Measurements from ENCODE around the gene DPF3. TPM values are rescaled to one million over a fixed set of nuclear protein-coding genes. Genes with fewer than 3 reads are reported as not detected.
A peak's percentile ranks its signal among the peaks of the same experiment; 100 is the strongest.

Gene DPF3
- total RNA-seq, 5 donors from 2014 or later (not counting 1 experiment from before 2014, with no cell fraction given) = 0.33 to 0.86 (median 0.54) TPM

GRCh38 chr14:72715850-72716228 lies 178.1 kb downstream of the DPF3 start:
- Mint-ChIP-seq H3K27me3 (no peaks in the 10 kb centered on the region), H3K9me3 (no peaks in the 10 kb centered on the region), H3K36me3 (no peaks in the 10 kb centered on the region), H3K27ac (no peak overlapping the region), H3K4me1 (peaks cover 42 to 48% (median 44%) of the 10 kb centered on the region in 3 donors), H3K4me3 (peak overlapping the region in 1 of 3 donors; percentile 45)
- Histone ChIP-seq H3K36me3 (ENCODE audit: control insufficient read depth in 2 of 2, extremely low read depth in 1 of 2, insufficient read depth in 1 of 2, low read length in 1 of 2) (no peaks in the 10 kb centered on the region), H3K4me1 (ENCODE audit: control insufficient read depth in 1 of 2, extremely low read depth in 1 of 2, insufficient read depth in 2 of 2, low read length in 2 of 2) (peaks cover 26 to 35% of the 10 kb centered on the region in 2 experiments), H3K9me3 (no peaks in the 10 kb centered on the region), H3K4me3 (ENCODE audit: control insufficient read depth in 1 of 2, extremely low read depth in 1 of 2, low read length in 1 of 2) (no peak overlapping the region), H3K27me3 (replicated peaks in 1 of 2; ENCODE audit: control insufficient read depth in 2 of 2, extremely low read depth in 1 of 2, insufficient read depth in 2 of 2, low read length in 1 of 2) (peaks cover 0 to 4% of the 10 kb centered on the region in 2 experiments), H3K27ac (ENCODE audit: low read length) (no peak overlapping the region)
- 72% methylated on average over 5 of the region's 9 CpGs for WGBS (ENCODE audit: insufficient coverage)
- DNase-seq = no peak
- ChIA-PET POLR2A (no interaction called here), CTCF (no interaction called here)
- ATAC-seq (replicated peaks in 1 of 4) = no peak

DNA sequence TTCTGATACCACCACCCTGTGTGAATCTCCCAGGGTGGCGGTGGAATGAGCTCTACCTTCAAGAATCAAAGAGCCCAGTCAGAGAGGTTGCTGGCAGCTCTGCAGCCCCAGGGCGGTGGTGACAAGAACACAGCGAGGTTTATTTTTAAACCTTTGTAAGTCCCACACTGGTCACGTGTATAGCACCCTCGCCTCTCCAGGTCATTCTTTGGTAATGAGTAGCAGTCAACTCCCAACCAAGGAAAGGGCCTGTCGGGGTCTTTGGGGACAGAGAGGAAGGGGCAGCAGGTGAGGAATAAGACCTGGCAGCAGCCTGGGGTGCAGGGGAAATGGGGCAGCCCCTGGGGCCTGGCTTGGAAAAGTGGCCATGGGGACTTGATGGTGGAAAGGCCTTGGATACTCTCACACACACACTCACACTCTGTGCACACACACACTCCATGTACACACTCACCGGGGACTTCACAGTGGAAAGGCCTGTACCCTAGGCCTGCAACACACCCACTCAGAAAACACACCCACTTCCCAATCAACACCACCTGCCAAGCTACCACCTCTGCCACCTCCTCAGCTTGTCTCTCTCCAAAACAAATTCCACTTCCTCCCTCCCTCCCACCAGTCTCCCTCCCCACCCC lies 178.6 kb downstream of the DPF3 start:
- WGBS (ENCODE audit: insufficient coverage) = 54% methylated on average over 2 of the region's 7 CpGs
- H3K27ac ChIP-seq (ENCODE audit: low read length) = no peak overlapping the region

GRCh38 chr14:72714871-72715214 lies 179.1 kb downstream of the DPF3 start:
- H3K27ac ChIP-seq (ENCODE audit: low read length) = no peak overlapping the region
- Mint-ChIP-seq H3K4me1 (peaks cover 42 to 48% (median 44%) of the 10 kb centered on the region in 3 donors), H3K36me3 (no peaks in the 10 kb centered on the region), H3K27ac (peak overlapping the region in 1 of 2 donors; percentile 41), H3K9me3 (no peaks in the 10 kb centered on the region), H3K4me3 (peak overlapping the region in 1 of 3 donors; percentile 68), H3K27me3 (no peaks in the 10 kb centered on the region)
- H3K27me3 ChIP-seq (replicated peaks in 1 of 2; ENCODE audit: control insufficient read depth in 2 of 2, extremely low read depth in 1 of 2, insufficient read depth in 2 of 2, low read length in 1 of 2) = peaks cover 0 to 4% of the 10 kb centered on the region in 2 experiments
- no peaks in the 10 kb centered on the region for H3K9me3 ChIP-seq
- H3K4me3 ChIP-seq (ENCODE audit: control insufficient read depth in 1 of 2, extremely low read depth in 1 of 2, low read length in 1 of 2) = no peak overlapping the region
- no peak for DNase-seq
- no peaks in the 10 kb centered on the region for H3K36me3 ChIP-seq (ENCODE audit: control insufficient read depth in 2 of 2, extremely low read depth in 1 of 2, insufficient read depth in 1 of 2, low read length in 1 of 2)
- WGBS (ENCODE audit: insufficient coverage) = 78% methylated on average over 4 of the region's 8 CpGs
- ATAC-seq (replicated peaks in 1 of 4) = no peak
- ChIA-PET POLR2A (no interaction called here), CTCF (no interaction called here)
- H3K4me1 ChIP-seq (ENCODE audit: control insufficient read depth in 1 of 2, extremely low read depth in 1 of 2, insufficient read depth in 2 of 2, low read length in 2 of 2) = peaks cover 26 to 30% of the 10 kb centered on the region in 2 experiments

More for the DNA sequence above, 178.6 kb downstream of the DPF3 start:
- Mint-ChIP-seq H3K27ac (peak overlapping the region in 1 of 2 donors; percentile 41), H3K9me3 (no peaks in the 10 kb centered on the region), H3K36me3 (no peaks in the 10 kb centered on the region), H3K4me1 (peaks cover 42 to 48% (median 44%) of the 10 kb centered on the region in 3 donors), H3K27me3 (no peaks in the 10 kb centered on the region), H3K4me3 (peak overlapping the region in 1 of 3 donors; percentile 68)
- DNase-seq (no peak), ATAC-seq (replicated peaks in 1 of 4) (no peak)
- no peaks in the 10 kb centered on the region for H3K36me3 ChIP-seq (ENCODE audit: control insufficient read depth in 2 of 2, extremely low read depth in 1 of 2, insufficient read depth in 1 of 2, low read length in 1 of 2)
- no peak overlapping the region for H3K4me3 ChIP-seq (ENCODE audit: control insufficient read depth in 1 of 2, extremely low read depth in 1 of 2, low read length in 1 of 2)
- H3K27me3 ChIP-seq (replicated peaks in 1 of 2; ENCODE audit: control insufficient read depth in 2 of 2, extremely low read depth in 1 of 2, insufficient read depth in 2 of 2, low read length in 1 of 2) = peaks cover 0 to 4% of the 10 kb centered on the region in 2 experiments
- ChIA-PET CTCF (no interaction called here), POLR2A (no interaction called here)
- peaks cover 26 to 32% of the 10 kb centered on the region in 2 experiments for H3K4me1 ChIP-seq (ENCODE audit: control insufficient read depth in 1 of 2, extremely low read depth in 1 of 2, insufficient read depth in 2 of 2, low read length in 2 of 2)
- no peaks in the 10 kb centered on the region for H3K9me3 ChIP-seq

DNA sequence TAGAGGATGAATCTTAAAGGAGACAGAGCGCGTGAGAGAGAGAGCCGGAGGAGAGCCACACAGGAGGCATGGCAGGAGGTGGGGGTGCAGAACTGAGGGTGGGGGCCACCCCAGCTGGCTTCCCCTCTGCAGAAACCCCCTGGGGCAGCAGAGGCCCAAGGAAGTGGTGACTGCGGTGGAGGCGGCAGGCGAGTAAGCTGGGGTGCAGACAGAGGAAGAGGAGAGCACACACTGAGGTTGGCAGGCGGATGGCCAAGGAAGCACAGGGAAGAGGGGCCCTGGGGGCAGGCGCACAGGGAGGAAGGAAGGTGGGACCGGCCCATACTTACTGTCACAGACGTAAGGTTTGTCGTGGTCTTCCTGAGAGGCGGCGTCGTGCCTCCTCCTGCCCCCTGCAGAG lies 179.8 kb downstream of the DPF3 start:
- ATAC-seq (replicated peaks in 1 of 4) = peak; percentile 56 to 95 (median 66)
- Mint-ChIP-seq H3K4me3 (peak overlapping the region; percentile 4 to 68 (median 7)), H3K36me3 (no peaks in the 10 kb centered on the region), H3K27me3 (no peaks in the 10 kb centered on the region), H3K27ac (no peak overlapping the region), H3K4me1 (peaks cover 42 to 48% (median 44%) of the 10 kb centered on the region in 3 donors), H3K9me3 (no peaks in the 10 kb centered on the region)
- POLR2A ChIA-PET = no interaction called here
- no peaks in the 10 kb centered on the region for H3K9me3 ChIP-seq
- H3K36me3 ChIP-seq (ENCODE audit: control insufficient read depth in 2 of 2, extremely low read depth in 1 of 2, insufficient read depth in 1 of 2, low read length in 1 of 2) = no peaks in the 10 kb centered on the region
- WGBS (ENCODE audit: insufficient coverage) = 12% methylated on average over 11 of the region's 14 CpGs
- peak in 32 of 35 experiments; percentile 7 to 66 (median 44) for DNase-seq
- no peak overlapping the region for H3K27ac ChIP-seq (ENCODE audit: low read length)
- peaks cover 26 to 30% of the 10 kb centered on the region in 2 experiments for H3K4me1 ChIP-seq (ENCODE audit: control insufficient read depth in 1 of 2, extremely low read depth in 1 of 2, insufficient read depth in 2 of 2, low read length in 2 of 2)
- H3K4me3 ChIP-seq (ENCODE audit: control insufficient read depth in 1 of 2, extremely low read depth in 1 of 2, low read length in 1 of 2) = peak overlapping the region in 1 of 2 donors; percentile 11
- peaks cover 0 to 5% of the 10 kb centered on the region in 2 experiments for H3K27me3 ChIP-seq (replicated peaks in 1 of 2; ENCODE audit: control insufficient read depth in 2 of 2, extremely low read depth in 1 of 2, insufficient read depth in 2 of 2, low read length in 1 of 2)
- CTCF ChIA-PET = no interaction called here

DNA sequence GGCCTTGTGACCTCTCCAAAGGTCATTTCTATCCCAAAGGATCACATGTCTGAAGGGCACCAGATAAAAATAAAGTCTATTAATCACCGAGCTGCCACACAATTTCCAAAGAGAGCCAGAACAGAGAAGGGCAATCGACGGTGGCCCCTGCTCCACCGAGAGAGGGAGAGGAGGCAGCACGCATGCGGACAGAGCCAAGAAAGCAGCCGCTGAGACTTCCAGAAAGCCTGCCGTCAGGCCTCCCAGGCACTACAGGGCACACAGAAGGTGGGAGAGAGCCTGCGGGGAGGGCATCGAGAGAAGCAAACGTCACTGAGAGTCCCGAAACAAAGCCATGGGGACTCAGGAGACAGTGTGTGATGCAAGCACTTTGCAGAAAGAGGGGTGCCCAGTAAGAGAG lies 182.0 kb downstream of the DPF3 start:
- peaks cover 0 to 2% of the 10 kb centered on the region in 2 donors for H3K27me3 Mint-ChIP-seq
- H3K9me3 Mint-ChIP-seq = no peaks in the 10 kb centered on the region
- Histone ChIP-seq H3K27me3 (replicated peaks in 1 of 2; ENCODE audit: control insufficient read depth in 2 of 2, extremely low read depth in 1 of 2, insufficient read depth in 2 of 2, low read length in 1 of 2) (peaks cover 0 to 15% of the 10 kb centered on the region in 2 experiments), H3K36me3 (ENCODE audit: control insufficient read depth in 2 of 2, extremely low read depth in 1 of 2, insufficient read depth in 1 of 2, low read length in 1 of 2) (no peaks in the 10 kb centered on the region), H3K4me3 (ENCODE audit: control insufficient read depth in 1 of 2, extremely low read depth in 1 of 2, low read length in 1 of 2) (no peak overlapping the region), H3K4me1 (ENCODE audit: control insufficient read depth in 1 of 2, extremely low read depth in 1 of 2, insufficient read depth in 2 of 2, low read length in 2 of 2) (peaks cover 23 to 30% of the 10 kb centered on the region in 2 experiments), H3K9me3 (no peaks in the 10 kb centered on the region), H3K27ac (ENCODE audit: low read length) (no peak overlapping the region)
- CTCF ChIA-PET = no interaction called here
- DNase-seq = no peak
- H3K4me3 Mint-ChIP-seq = no peak overlapping the region
- WGBS (ENCODE audit: insufficient coverage) = 97% methylated on average over 12 of the region's 12 CpGs
- POLR2A ChIA-PET = no interaction called here
- H3K27ac Mint-ChIP-seq = no peak overlapping the region
- no peaks in the 10 kb centered on the region for H3K36me3 Mint-ChIP-seq
- no peak for ATAC-seq (replicated peaks in 1 of 4)
- peaks cover 37 to 41% (median 38%) of the 10 kb centered on the region in 3 donors for H3K4me1 Mint-ChIP-seq

DNA sequence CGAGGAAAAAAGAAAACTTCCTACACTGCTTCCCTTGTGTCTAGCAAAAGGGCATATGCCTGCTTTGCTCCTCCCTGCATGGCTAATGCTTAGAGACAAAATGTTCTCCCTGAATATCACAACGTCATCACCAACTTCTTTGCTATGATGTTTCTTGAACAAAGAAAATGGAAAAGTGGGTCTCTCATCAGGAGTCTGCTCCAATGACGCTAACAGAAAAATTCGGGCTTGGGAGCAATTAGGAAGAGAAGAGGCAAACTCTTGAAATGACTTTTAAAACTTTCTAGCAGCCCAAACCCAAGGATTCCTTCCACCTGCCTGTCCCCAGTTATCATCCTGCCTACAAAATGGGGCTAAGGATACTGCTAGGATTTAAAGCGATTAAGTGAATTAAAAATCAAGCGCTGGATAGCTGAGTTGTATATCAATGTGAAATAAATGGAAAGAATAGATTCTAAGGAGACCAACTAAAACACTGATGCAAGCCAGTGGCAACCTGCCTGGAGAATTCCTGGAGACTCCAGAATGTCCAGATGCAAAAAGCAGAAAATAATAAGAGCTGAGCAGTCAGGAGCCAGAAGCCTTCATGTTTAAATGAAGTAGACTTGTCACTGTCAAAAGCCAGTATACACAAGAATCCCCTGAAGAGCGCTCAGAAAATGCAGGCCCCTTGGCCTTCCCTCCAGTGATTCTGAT lies 183.8 kb downstream of the DPF3 start:
- H3K9me3 Mint-ChIP-seq = no peaks in the 10 kb centered on the region
- no peak overlapping the region for H3K27ac Mint-ChIP-seq
- Histone ChIP-seq H3K9me3 (no peaks in the 10 kb centered on the region), H3K36me3 (ENCODE audit: control insufficient read depth in 2 of 2, extremely low read depth in 1 of 2, insufficient read depth in 1 of 2, low read length in 1 of 2) (no peaks in the 10 kb centered on the region), H3K27me3 (replicated peaks in 1 of 2; ENCODE audit: control insufficient read depth in 2 of 2, extremely low read depth in 1 of 2, insufficient read depth in 2 of 2, low read length in 1 of 2) (peaks cover 0 to 15% of the 10 kb centered on the region in 2 experiments), H3K4me1 (ENCODE audit: control insufficient read depth in 1 of 2, extremely low read depth in 1 of 2, insufficient read depth in 2 of 2, low read length in 2 of 2) (peaks cover 17 to 25% of the 10 kb centered on the region in 2 experiments), H3K4me3 (ENCODE audit: control insufficient read depth in 1 of 2, extremely low read depth in 1 of 2, low read length in 1 of 2) (no peak overlapping the region), H3K27ac (ENCODE audit: low read length) (no peak overlapping the region)
- WGBS (ENCODE audit: insufficient coverage) = 75% methylated on average over 4 of the region's 7 CpGs
- peaks cover 2 to 3% of the 10 kb centered on the region in 2 donors for H3K27me3 Mint-ChIP-seq
- H3K4me1 Mint-ChIP-seq = peaks cover 21 to 28% (median 23%) of the 10 kb centered on the region in 3 donors
- H3K4me3 Mint-ChIP-seq = no peak overlapping the region
- H3K36me3 Mint-ChIP-seq = no peaks in the 10 kb centered on the region
- ATAC-seq (replicated peaks in 1 of 4) = no peak
- no peak for DNase-seq
- ChIA-PET CTCF (no interaction called here), POLR2A (no interaction called here)

All from T-cell (primary cell).